ENCODE results near the gene ACTL8.

The ACTL8 gene

DNA sequence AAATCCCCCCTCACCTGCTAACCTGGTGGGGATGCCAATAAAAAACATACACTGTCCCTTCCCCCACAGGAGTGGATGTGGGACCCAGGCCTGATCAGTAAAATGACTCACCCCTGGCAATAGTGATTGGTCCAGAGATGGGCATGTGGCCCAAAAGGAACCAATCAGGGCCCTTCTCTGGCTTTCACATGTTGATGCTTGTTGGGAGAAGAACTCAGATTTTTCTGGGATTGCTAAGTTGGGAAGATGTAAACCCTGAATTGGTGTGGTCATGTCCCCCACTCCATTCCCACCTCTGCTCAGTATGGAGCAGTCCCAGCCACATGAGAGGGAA lies 43.6 kb upstream of the ACTL8 start:
- TF ChIP-seq SIN3A (IDR thresholded peaks at IDR 0.05; ENCODE audit: borderline replicate concordance, insufficient read depth, low read length) = no peak
- no peak for TF ChIP-seq FOXP2 (optimal IDR thresholded peaks at IDR 0.05; ENCODE audit: borderline replicate concordance, extremely low read depth, extremely low read length, insufficient read depth)
- TF ChIP-seq TAF1 (IDR thresholded peaks at IDR 0.05; ENCODE audit: borderline replicate concordance, insufficient read depth, low read length) = no peak
- TF ChIP-seq, protein P1, sequence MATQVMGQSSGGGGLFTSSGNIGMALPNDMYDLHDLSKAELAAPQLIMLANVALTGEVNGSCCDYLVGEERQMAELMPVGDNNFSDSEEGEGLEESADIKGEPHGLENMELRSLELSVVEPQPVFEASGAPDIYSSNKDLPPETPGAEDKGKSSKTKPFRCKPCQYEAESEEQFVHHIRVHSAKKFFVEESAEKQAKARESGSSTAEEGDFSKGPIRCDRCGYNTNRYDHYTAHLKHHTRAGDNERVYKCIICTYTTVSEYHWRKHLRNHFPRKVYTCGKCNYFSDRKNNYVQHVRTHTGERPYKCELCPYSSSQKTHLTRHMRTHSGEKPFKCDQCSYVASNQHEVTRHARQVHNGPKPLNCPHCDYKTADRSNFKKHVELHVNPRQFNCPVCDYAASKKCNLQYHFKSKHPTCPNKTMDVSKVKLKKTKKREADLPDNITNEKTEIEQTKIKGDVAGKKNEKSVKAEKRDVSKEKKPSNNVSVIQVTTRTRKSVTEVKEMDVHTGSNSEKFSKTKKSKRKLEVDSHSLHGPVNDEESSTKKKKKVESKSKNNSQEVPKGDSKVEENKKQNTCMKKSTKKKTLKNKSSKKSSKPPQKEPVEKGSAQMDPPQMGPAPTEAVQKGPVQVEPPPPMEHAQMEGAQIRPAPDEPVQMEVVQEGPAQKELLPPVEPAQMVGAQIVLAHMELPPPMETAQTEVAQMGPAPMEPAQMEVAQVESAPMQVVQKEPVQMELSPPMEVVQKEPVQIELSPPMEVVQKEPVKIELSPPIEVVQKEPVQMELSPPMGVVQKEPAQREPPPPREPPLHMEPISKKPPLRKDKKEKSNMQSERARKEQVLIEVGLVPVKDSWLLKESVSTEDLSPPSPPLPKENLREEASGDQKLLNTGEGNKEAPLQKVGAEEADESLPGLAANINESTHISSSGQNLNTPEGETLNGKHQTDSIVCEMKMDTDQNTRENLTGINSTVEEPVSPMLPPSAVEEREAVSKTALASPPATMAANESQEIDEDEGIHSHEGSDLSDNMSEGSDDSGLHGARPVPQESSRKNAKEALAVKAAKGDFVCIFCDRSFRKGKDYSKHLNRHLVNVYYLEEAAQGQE (IDR thresholded peaks at IDR 0.05; ENCODE audit: insufficient read depth in 1 of 2, low read depth in 2 of 2, low read length in 2 of 2) = no peak
- no peak for TF ChIP-seq POLR2AphosphoS5 (IDR thresholded peaks at IDR 0.05; ENCODE audit: low read depth, low read length)

DNA sequence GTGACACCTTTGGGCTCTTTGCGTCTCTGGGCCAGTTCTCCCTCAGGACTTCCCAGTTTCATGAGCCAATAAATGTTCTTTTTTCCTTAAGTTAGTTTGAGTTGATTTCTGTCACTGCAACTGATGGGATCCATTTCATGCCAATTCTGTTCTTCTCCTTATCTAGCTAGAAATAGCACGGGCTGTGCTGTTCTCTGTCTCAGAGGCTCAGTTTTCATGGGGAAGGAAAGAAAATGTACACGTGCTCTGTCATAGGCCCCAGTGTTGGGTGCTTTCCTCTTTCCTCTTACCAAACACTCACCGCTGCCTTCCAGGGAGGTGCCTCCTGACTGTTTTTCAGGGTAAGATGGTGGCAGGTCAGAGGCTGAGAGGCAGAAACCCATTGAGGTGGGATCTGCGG lies 43.2 kb upstream of the ACTL8 start:
- TF ChIP-seq TAF1 (IDR thresholded peaks at IDR 0.05; ENCODE audit: borderline replicate concordance, insufficient read depth, low read length) (no peak), SIN3A (IDR thresholded peaks at IDR 0.05; ENCODE audit: borderline replicate concordance, insufficient read depth, low read length) (no peak), FOXP2 (optimal IDR thresholded peaks at IDR 0.05; ENCODE audit: borderline replicate concordance, extremely low read depth, extremely low read length, insufficient read depth) (no peak)
- TF ChIP-seq, protein P1 (IDR thresholded peaks at IDR 0.05; ENCODE audit: insufficient read depth in 1 of 2, low read depth in 2 of 2, low read length in 2 of 2) = no peak

DNA sequence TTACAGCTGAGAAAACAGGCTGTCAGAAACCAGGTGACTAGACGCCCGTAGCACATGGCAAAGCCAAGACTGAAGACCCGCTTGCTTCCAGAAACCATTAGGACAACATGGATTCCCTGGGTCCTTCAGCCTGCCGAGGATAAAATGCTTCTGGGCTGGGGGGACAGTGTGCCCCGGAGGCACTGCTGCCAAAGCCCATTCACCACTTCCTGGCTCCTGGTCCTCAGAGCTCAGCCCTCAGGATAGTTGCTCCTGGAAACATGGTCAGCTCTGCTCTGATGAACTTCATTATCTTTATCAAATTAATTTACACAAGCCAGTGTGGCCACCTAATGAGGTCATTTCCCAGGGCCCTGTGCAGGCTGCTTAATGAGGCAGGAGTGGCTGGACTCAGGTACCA lies 41.1 kb upstream of the ACTL8 start:
- TF ChIP-seq SIN3A (IDR thresholded peaks at IDR 0.05; ENCODE audit: borderline replicate concordance, insufficient read depth, low read length) = no peak
- TF ChIP-seq, protein P1 (IDR thresholded peaks at IDR 0.05; ENCODE audit: insufficient read depth in 1 of 2, low read depth in 2 of 2, low read length in 2 of 2) = no peak
- TF ChIP-seq TAF1 (IDR thresholded peaks at IDR 0.05; ENCODE audit: borderline replicate concordance, insufficient read depth, low read length) = no peak
- no peak for TF ChIP-seq POLR2AphosphoS5 (IDR thresholded peaks at IDR 0.05; ENCODE audit: low read depth, low read length)
- no peak for TF ChIP-seq FOXP2 (optimal IDR thresholded peaks at IDR 0.05; ENCODE audit: borderline replicate concordance, extremely low read depth, extremely low read length, insufficient read depth)

DNA sequence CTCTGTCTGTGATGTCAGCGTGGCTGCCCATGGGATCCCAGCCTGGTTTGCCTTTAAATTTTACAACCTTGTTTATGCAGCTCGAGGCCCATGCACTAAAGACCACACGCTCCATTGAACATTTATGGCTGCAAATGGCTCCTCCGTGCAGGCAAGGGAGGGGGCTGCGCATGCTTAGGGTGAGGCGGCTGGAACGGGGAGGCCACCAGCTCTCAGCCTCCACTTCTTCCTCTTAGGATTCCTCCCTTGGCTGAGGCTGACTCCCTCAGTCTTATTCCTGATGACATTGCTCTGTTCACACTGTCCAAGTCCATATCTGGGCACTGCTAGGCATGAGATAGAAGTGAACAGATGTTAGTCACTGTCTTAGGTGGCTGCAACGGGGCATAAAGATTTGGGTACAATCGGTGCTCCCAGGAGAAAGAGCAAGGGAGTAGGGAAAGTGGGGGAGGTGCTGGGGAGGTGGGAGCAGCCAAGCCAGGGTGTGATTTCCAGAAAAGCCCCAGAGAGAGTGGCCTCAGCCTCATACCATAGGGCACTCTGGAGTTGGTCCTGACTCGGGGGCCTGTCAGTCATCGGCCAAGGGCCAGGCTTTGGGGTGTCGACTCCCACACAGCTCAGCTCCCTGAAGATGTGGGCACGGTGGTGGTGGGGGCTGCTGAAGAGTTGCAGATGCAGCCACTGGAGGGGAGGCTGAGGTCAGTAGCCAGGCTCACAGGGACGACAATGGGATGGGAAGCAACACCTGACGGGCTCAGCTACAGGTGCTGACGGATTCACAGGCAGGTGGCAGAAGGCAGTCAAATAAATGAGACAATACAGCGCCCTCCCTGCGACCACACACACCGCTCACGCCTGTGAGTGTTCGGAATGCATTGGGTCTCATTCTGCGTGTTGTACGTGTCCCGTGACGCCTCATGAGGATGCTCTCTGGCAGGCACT lies 37.3 kb upstream of the ACTL8 start:
- no peak for TF ChIP-seq FOXP2 (optimal IDR thresholded peaks at IDR 0.05; ENCODE audit: borderline replicate concordance, extremely low read depth, extremely low read length, insufficient read depth)
- TF ChIP-seq, protein P1 (IDR thresholded peaks at IDR 0.05; ENCODE audit: insufficient read depth in 1 of 2, low read depth in 2 of 2, low read length in 2 of 2) = no peak
- no peak for TF ChIP-seq SIN3A (IDR thresholded peaks at IDR 0.05; ENCODE audit: borderline replicate concordance, insufficient read depth, low read length)
- no peak for TF ChIP-seq TAF1 (IDR thresholded peaks at IDR 0.05; ENCODE audit: borderline replicate concordance, insufficient read depth, low read length)
- TF ChIP-seq POLR2AphosphoS5 (IDR thresholded peaks at IDR 0.05; ENCODE audit: low read depth, low read length) = no peak

Data from PFSK-1 (cell line).